ENCODE results near the gene SMARCB1. TPM values are rescaled to one million over a fixed set of nuclear protein-coding genes. Genes with fewer than 3 reads are reported as not detected.

Gene SMARCB1
- polyA plus RNA-seq, 1 of the 3 experiments (the other 2 are of a cell fraction), result 215 TPM

GRCh38 chr22:23780146-23780748, 6.5 kb upstream of the SMARCB1 start:
- H4K20me1 ChIP-seq (ENCODE audit: insufficient read depth), result no peaks in the 10 kb centered on the region
- no peak overlapping the region for H3K4me3 ChIP-seq (ENCODE audit: low read depth in 2 of 2, low read length in 1 of 2)
- no peak for DNase-seq
- peaks cover 0 to 19% of the 10 kb centered on the region in 2 experiments; a peak in 1 of 4 replicates for H3K4me1 ChIP-seq (ENCODE audit: control insufficient read depth in 1 of 2, insufficient read depth in 2 of 2, low read depth in 1 of 2, low read length in 1 of 2)
- H3K9ac ChIP-seq, result no peak overlapping the region
- H2AFZ ChIP-seq (ENCODE audit: low read depth), result no peak overlapping the region
- ChIA-PET POLR2A (no interaction called here), CTCF (interaction anchor here (2.7 kb wide), 1 partner anchor 69 kb away, joined by 10 read pairs; no protein-coding TSS in a partner anchor)
- H3K27ac ChIP-seq (ENCODE audit: low read depth in 2 of 2, low read length in 1 of 2), result no peak overlapping the region
- H3K79me2 ChIP-seq (ENCODE audit: insufficient read depth), result no peaks in the 10 kb centered on the region
- H3F3A ChIP-seq (replicated peaks; ENCODE audit: insufficient read depth), result peaks cover 13% of the 10 kb centered on the region
- WGBS (ENCODE audit: low lambda C conversion rate), result 81% methylated on average over 7 of the region's 20 CpGs
- no peak overlapping the region for H3K4me2 ChIP-seq
- H3K27me3 ChIP-seq (ENCODE audit: insufficient read depth), result no peaks in the 10 kb centered on the region
- no peak for TF ChIP-seq JUND (IDR thresholded peaks at IDR 0.05)
- no peak for TF ChIP-seq IRF3 (IDR thresholded peaks at IDR 0.05; ENCODE audit: low read depth, low read length)
- TF ChIP-seq FOXM1 (IDR thresholded peaks at IDR 0.05; ENCODE audit: low read depth), result no peak
- TF ChIP-seq RFX5 (IDR thresholded peaks at IDR 0.05; ENCODE audit: low read length), result no peak
- no peak for TF ChIP-seq POLR2AphosphoS5 (IDR thresholded peaks at IDR 0.05; ENCODE audit: low read depth, low read length)
- no peak for TF ChIP-seq MEF2A (IDR thresholded peaks at IDR 0.05; ENCODE audit: borderline replicate concordance, low read depth)
- TF ChIP-seq CTCF (IDR thresholded peaks at IDR 0.05), result no peak
- TF ChIP-seq USF1 (IDR thresholded peaks at IDR 0.05; ENCODE audit: borderline replicate concordance, low read depth), result no peak
- TF ChIP-seq TAF1 (IDR thresholded peaks at IDR 0.05; ENCODE audit: borderline replicate concordance, low read depth, low read length), result no peak
- no peak for TF ChIP-seq TEAD4 (IDR thresholded peaks at IDR 0.05; ENCODE audit: borderline replicate concordance, insufficient read depth)
- no peak for TF ChIP-seq EP300 (IDR thresholded peaks at IDR 0.05; ENCODE audit: borderline replicate concordance in 1 of 2, low read depth in 1 of 2, low read length in 1 of 2)
- TF ChIP-seq REST (IDR thresholded peaks at IDR 0.05; ENCODE audit: low read depth, low read length), result no peak
- no peak for TF ChIP-seq EZH2phosphoT487 (IDR thresholded peaks at IDR 0.05; ENCODE audit: borderline replicate concordance, low read depth)
- H3K9me2 ChIP-seq, result no peaks in the 10 kb centered on the region
- no peaks in the 10 kb centered on the region for H3K9me3 ChIP-seq
- peaks cover 0 to 3% of the 10 kb centered on the region in 2 experiments for H3K36me3 ChIP-seq (replicated peaks in 1 of 2; ENCODE audit: control insufficient read depth in 1 of 2, insufficient read depth in 2 of 2, low read length in 1 of 2)

Data from SK-N-SH (cell line).